A549 treated with dexamethasone at 1 μM for 4 hours (cell line): ENCODE data around the gene HYAL3. TPM values are rescaled to one million over a fixed set of nuclear protein-coding genes. Genes with fewer than 3 reads are reported as not detected.

ENCODE experiments used
- total RNA-seq: library from RNA; stranded (reverse); fragments of 200-300 nt; extraction: Qiagen RNA extraction; gene quantifications from 5 replicates; pipeline ENCODE4 v1.2.3, GENCODE V29; 2022

The HYAL3 gene
- total RNA-seq: 7.0 to 9.9 TPM (median 8.8 TPM) in 5 replicates

GRCh38 chr3:50298836-50299637, at the start of gene HYAL3, which contains the start of gene NAA80:
Gene HYAL3 (minus strand): TSS chr3:50299405. CDS start chr3:50295602, 3,803 bp downstream.
Gene NAA80 (minus strand): TSS chr3:50299405. CDS start chr3:50297463, 1,942 bp downstream.

GRCh38 chr3:50345586-50346234, 46.5 kb upstream of the HYAL3 start, which contains the start of gene ZMYND10:
Gene ZMYND10 (minus strand): TSS chr3:50345732. CDS start chr3:50345579, 153 bp downstream.

GRCh38 chr3:50340448-50341329, 41.5 kb upstream of the HYAL3 start, which contains the start of gene RASSF1:
Gene RASSF1 (minus strand): TSS chr3:50340836. CDS start chr3:50340805, 31 bp downstream.

GRCh38 chr3:50327943-50328691, 28.9 kb upstream of the HYAL3 start, which contains the start of gene TUSC2:
Gene TUSC2 (minus strand): TSS chr3:50328223. CDS start chr3:50328099, 124 bp downstream.

GRCh38 chr3:50322386-50323091, 23.3 kb upstream of the HYAL3 start, which contains the start of gene HYAL2:
Gene HYAL2 (minus strand): TSS chr3:50322745. CDS start chr3:50320489, 2,256 bp downstream.

GRCh38 chr3:50303013-50303815, 4.0 kb upstream of the HYAL3 start, which contains the start of gene HYAL1:
Gene HYAL1 (minus strand): TSS chr3:50303574. CDS start chr3:50302956, 618 bp downstream.

GRCh38 chr3:50292159-50293078, 6.8 kb downstream of the HYAL3 start, which contains the start of gene IFRD2:
Gene IFRD2 (minus strand): TSS chr3:50292429. CDS start chr3:50292274, 155 bp downstream.

GRCh38 chr3:50278880-50279224, 20.4 kb downstream of the HYAL3 start, which contains the start of gene LSMEM2:
Gene LSMEM2 (plus strand): TSS chr3:50279087. CDS start chr3:50279114, 27 bp downstream.

GRCh38 chr3:50268703-50269451, 30.3 kb downstream of the HYAL3 start, which contains the start of gene SEMA3B:
Gene SEMA3B (plus strand): TSS chr3:50269147. CDS start chr3:50269241, 94 bp downstream.

Other genes starting within 250 kb of the HYAL3 start
- 27.0 to 42.6 TPM (median 37.4 TPM) in 5 replicates for gene RBM5, start 210.5 kb downstream of the HYAL3 start, total RNA-seq
- gene SEMA3F, start 144.1 kb downstream of the HYAL3 start, total RNA-seq: 13.4 to 22.0 TPM (median 19.5 TPM) in 5 replicates
- 0.03 to 0.48 TPM (median 0.21 TPM) in 4 of 5 replicates, not detected in the other for gene GNAT1, start 107.8 kb downstream of the HYAL3 start, total RNA-seq
- gene SLC38A3, start 94.1 kb downstream of the HYAL3 start, total RNA-seq: 0.05 to 0.22 TPM (median 0.06 TPM) in 4 of 5 replicates, not detected in the other
- gene GNAI2, start 63.2 kb downstream of the HYAL3 start, total RNA-seq: 34.0 to 49.8 TPM (median 46.8 TPM) in 5 replicates
- gene SEMA3B, start 30.3 kb downstream of the HYAL3 start, total RNA-seq: 5.0 to 7.7 TPM (median 6.3 TPM) in 5 replicates
- not detected in 5 replicates for gene LSMEM2, start 20.3 kb downstream of the HYAL3 start, total RNA-seq
- 66.6 to 89.9 TPM (median 85.4 TPM) in 5 replicates for gene IFRD2, start 7.0 kb downstream of the HYAL3 start, total RNA-seq
- gene NAA80, start within 50 bp of the HYAL3 start, total RNA-seq: 4.3 to 7.9 TPM (median 6.4 TPM) in 5 replicates
- gene HYAL1, start 4.2 kb upstream of the HYAL3 start, total RNA-seq: 0.40 to 0.69 TPM (median 0.57 TPM) in 5 replicates
- gene HYAL2, start 23.3 kb upstream of the HYAL3 start, total RNA-seq: 21.2 to 33.5 TPM (median 29.2 TPM) in 5 replicates
- gene TUSC2, start 28.8 kb upstream of the HYAL3 start, total RNA-seq: 22.6 to 36.7 TPM (median 34.6 TPM) in 5 replicates
- 15.1 to 17.6 TPM (median 17.2 TPM) in 5 replicates for gene RASSF1, start 41.4 kb upstream of the HYAL3 start, total RNA-seq
- gene ZMYND10, start 46.3 kb upstream of the HYAL3 start, total RNA-seq: 0.71 to 1.3 TPM (median 1.0 TPM) in 5 replicates
- gene NPRL2, start 51.4 kb upstream of the HYAL3 start, total RNA-seq: 12.2 to 13.5 TPM (median 12.7 TPM) in 5 replicates
- gene CYB561D2, start 51.5 kb upstream of the HYAL3 start, total RNA-seq: 13.8 to 17.4 TPM (median 15.7 TPM) in 5 replicates
- gene TMEM115, start 60.1 kb upstream of the HYAL3 start, total RNA-seq: 37.1 to 50.9 TPM (median 49.1 TPM) in 5 replicates
- gene CACNA2D2, start 204.2 kb upstream of the HYAL3 start, total RNA-seq: 0.48 to 0.77 TPM (median 0.67 TPM) in 5 replicates